ENCODE measurements around the gene TSPO2. TPM values are rescaled to one million over a fixed set of nuclear protein-coding genes. Genes with fewer than 3 reads are reported as not detected.

The TSPO2 gene, protein sequence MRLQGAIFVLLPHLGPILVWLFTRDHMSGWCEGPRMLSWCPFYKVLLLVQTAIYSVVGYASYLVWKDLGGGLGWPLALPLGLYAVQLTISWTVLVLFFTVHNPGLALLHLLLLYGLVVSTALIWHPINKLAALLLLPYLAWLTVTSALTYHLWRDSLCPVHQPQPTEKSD
- total RNA-seq (2012; rRNA removed): not detected in 2 replicates
- not detected in 2 replicates for polyA plus RNA-seq (2012; rRNA removed)
- polyA plus RNA-seq (2012; cell fraction: cytosol; rRNA removed): not detected in 2 replicates
- polyA plus RNA-seq (2012; cell fraction: nucleus; rRNA removed; ENCODE audit: low replicate concordance): not detected in 2 replicates
- Bru-seq, nascent RNA: not detected
- not detected for BruChase-seq, experiment 1, labeled RNA remaining after a 6-hour chase
- not detected for BruChase-seq, experiment 2, labeled RNA remaining after a 2-hour chase
- long read RNA-seq: 0 reads

DNA sequence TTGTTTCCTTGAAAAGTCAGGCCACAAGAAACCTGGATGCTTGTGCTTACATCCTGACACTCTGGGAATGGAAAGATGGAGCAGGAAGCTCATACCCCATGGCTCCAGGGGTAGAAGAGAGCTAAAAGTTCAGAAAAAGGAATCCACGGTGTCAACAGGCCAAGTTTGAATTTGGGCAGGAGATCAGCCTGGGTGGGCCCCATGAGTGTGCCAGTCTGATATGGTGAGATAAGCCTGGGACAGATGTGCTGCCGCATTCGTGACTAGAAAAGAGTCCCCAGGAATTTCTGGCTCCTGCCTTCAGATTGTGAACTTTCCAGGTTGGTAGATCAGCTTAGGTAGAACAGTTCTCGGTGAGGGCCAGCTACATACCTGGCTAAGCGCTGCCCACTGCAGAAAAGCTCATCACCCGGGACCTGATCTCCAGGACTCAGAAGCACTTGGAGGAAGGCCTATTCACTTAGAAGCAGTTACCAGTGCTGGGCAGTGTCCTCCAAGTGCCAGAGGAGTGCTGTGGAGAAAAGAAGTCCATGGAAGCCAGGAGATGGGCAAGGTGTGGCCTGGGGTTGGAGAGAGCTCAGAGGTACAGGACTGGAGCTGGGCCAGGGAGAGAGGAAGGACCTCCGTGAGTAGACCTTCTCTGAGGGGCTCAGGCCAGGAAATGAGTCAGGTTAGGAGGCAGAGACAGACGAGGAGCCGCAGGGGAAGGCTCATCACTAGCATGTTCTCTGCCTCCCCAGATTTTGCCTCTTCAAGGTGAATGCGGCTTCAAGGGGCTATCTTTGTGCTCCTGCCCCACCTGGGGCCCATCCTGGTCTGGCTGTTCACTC lies at the start of gene TSPO2:
Gene TSPO2, plus strand, starts transcription at position 242 of the 830 bp plus-strand sequence. Its CDS starts 519 bp downstream, at position 761.
- H3K9me1 ChIP-seq (ENCODE audit: insufficient read depth, low read length): no peaks in the 10 kb centered on the region
- in situ Hi-C loops (cut with MboI; ENCODE audit: low sequenced_read_pairs): loop anchor here (25.0 kb wide), 2 partner anchors 1055 to 1680 kb away; no protein-coding TSS in a partner anchor
- TF ChIP-seq, protein P1, sequence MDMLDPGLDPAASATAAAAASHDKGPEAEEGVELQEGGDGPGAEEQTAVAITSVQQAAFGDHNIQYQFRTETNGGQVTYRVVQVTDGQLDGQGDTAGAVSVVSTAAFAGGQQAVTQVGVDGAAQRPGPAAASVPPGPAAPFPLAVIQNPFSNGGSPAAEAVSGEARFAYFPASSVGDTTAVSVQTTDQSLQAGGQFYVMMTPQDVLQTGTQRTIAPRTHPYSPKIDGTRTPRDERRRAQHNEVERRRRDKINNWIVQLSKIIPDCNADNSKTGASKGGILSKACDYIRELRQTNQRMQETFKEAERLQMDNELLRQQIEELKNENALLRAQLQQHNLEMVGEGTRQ (IDR thresholded peaks at IDR 0.05; ENCODE audit: low read depth, low read length): no peak
- no peak for TF ChIP-seq NFE2L2 (IDR thresholded peaks at IDR 0.05; ENCODE audit: low read depth, low read length)
- no peak for TF ChIP-seq POLR2A (IDR thresholded peaks at IDR 0.05; ENCODE audit: low read depth, low read length)
- TF ChIP-seq MAZ (IDR thresholded peaks at IDR 0.05; ENCODE audit: borderline replicate concordance, low read depth, low read length): no peak
- TF ChIP-seq, protein P2, sequence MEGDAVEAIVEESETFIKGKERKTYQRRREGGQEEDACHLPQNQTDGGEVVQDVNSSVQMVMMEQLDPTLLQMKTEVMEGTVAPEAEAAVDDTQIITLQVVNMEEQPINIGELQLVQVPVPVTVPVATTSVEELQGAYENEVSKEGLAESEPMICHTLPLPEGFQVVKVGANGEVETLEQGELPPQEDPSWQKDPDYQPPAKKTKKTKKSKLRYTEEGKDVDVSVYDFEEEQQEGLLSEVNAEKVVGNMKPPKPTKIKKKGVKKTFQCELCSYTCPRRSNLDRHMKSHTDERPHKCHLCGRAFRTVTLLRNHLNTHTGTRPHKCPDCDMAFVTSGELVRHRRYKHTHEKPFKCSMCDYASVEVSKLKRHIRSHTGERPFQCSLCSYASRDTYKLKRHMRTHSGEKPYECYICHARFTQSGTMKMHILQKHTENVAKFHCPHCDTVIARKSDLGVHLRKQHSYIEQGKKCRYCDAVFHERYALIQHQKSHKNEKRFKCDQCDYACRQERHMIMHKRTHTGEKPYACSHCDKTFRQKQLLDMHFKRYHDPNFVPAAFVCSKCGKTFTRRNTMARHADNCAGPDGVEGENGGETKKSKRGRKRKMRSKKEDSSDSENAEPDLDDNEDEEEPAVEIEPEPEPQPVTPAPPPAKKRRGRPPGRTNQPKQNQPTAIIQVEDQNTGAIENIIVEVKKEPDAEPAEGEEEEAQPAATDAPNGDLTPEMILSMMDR (conservative IDR thresholded peaks at IDR 0.05; ENCODE audit: low read depth, low read length): no peak
- TF ChIP-seq RFX5 (IDR thresholded peaks at IDR 0.05; ENCODE audit: low read depth, low read length): no peak
- TF ChIP-seq RCOR1 (IDR thresholded peaks at IDR 0.05; ENCODE audit: insufficient replicate concordance, low read length): no peak
- TF ChIP-seq, protein P3, sequence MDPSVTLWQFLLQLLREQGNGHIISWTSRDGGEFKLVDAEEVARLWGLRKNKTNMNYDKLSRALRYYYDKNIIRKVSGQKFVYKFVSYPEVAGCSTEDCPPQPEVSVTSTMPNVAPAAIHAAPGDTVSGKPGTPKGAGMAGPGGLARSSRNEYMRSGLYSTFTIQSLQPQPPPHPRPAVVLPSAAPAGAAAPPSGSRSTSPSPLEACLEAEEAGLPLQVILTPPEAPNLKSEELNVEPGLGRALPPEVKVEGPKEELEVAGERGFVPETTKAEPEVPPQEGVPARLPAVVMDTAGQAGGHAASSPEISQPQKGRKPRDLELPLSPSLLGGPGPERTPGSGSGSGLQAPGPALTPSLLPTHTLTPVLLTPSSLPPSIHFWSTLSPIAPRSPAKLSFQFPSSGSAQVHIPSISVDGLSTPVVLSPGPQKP (IDR thresholded peaks at IDR 0.05; ENCODE audit: borderline replicate concordance, low read depth, low read length): no peak
- no peak for TF ChIP-seq MAFK (IDR thresholded peaks at IDR 0.05; ENCODE audit: low read depth, low read length)
- no peak for TF ChIP-seq RAD21 (IDR thresholded peaks at IDR 0.05; ENCODE audit: low read length)
- no peak for TF ChIP-seq FOS (IDR thresholded peaks at IDR 0.05; ENCODE audit: low read depth, low read length)
- TF ChIP-seq CHD1 (IDR thresholded peaks at IDR 0.05; ENCODE audit: low read depth, low read length): no peak
- TF ChIP-seq CEBPB (IDR thresholded peaks at IDR 0.05; ENCODE audit: low read depth, low read length): no peak

More for the DNA sequence above, at the start of gene TSPO2:
- Histone ChIP-seq H3K9me3 (ENCODE audit: control insufficient read depth, insufficient read depth, low read length) (no peaks in the 10 kb centered on the region), H3K36me3 (ENCODE audit: control insufficient read depth, insufficient read depth, low read length) (no peaks in the 10 kb centered on the region), H3K79me1 (ENCODE audit: low read depth in 1 of 2, low read length in 2 of 2) (no peaks in the 10 kb centered on the region), H2AFZ (replicated peaks; ENCODE audit: low read length, poor library complexity) (no peak within 1 kb of the TSS), H4K91ac (ENCODE audit: insufficient read depth, low read depth, low read length) (no peak within 1 kb of the TSS), H3K14ac (replicated peaks; ENCODE audit: low read depth, low read length) (no peak within 1 kb of the TSS), H3K27me3 (ENCODE audit: control insufficient read depth, insufficient read depth, low read length) (peaks cover 11% of the 10 kb centered on the region), H3K18ac (ENCODE audit: low read depth, low read length) (no peak within 1 kb of the TSS), H2AK5ac (ENCODE audit: low read depth, low read length) (no peak within 1 kb of the TSS), H3K9ac (ENCODE audit: low read depth, low read length) (no peak within 1 kb of the TSS), H3K4me3 (ENCODE audit: insufficient read depth, low read depth, low read length) (no peak within 1 kb of the TSS), H3K4me2 (ENCODE audit: low read depth, low read length) (no peak within 1 kb of the TSS), H3K27ac (ENCODE audit: insufficient read depth, low read length) (no peak within 1 kb of the TSS), H2BK20ac (ENCODE audit: low read depth, low read length) (no peak within 1 kb of the TSS), H4K8ac (ENCODE audit: low read depth in 2 of 2, low read length in 2 of 2) (no peak within 1 kb of the TSS), H4K5ac (ENCODE audit: low read depth, low read length) (no peak within 1 kb of the TSS), H2AK9ac (replicated peaks; ENCODE audit: low read depth, low read length, poor library complexity) (no peak within 1 kb of the TSS), H2BK120ac (ENCODE audit: low read depth, low read length) (no peak within 1 kb of the TSS), H3K23ac (ENCODE audit: low read depth, low read length) (no peak within 1 kb of the TSS), H3K56ac (ENCODE audit: extremely low read depth, insufficient read depth, low read length) (no peak within 1 kb of the TSS), H4K20me1 (ENCODE audit: insufficient read depth, low read length) (no peaks in the 10 kb centered on the region), H3K4me1 (ENCODE audit: control insufficient read depth, insufficient read depth, low read length) (no peaks in the 10 kb centered on the region), H2BK5ac (ENCODE audit: low read depth, low read length, poor library complexity, severe bottlenecking) (no peak within 1 kb of the TSS), H3K4ac (ENCODE audit: low read depth, low read length) (no peak within 1 kb of the TSS), H2BK15ac (ENCODE audit: low read depth, low read length) (no peak within 1 kb of the TSS)
- ATAC-seq (ENCODE audit: low read depth) (no peak), DNase-seq (no peak)
- 74% methylated on average over 9 of the region's 10 CpGs; no CpG with 5 or more reads in 1 of the 2 experiments for WGBS, 2 experiments (ENCODE audit: extremely low coverage in 2 of 2, insufficient read length in 1 of 2)
- dilution Hi-C loops (cut with HindIII; ENCODE audit: low sequenced_read_pairs, unreplicated experiment) (no loop called here), intact Hi-C loops (cut with micrococcal nuclease) (no loop called here)
- ChIA-PET CTCF (interaction anchor here (1.2 kb wide), 1 partner anchor 14 kb away, joined by 3 read pairs; no protein-coding TSS in a partner anchor), POLR2A (ENCODE audit: unreplicated experiment) (no interaction called here)
- BruUV-seq (replicated peaks): no TSS peak
